ENCODE data around the gene FAM110A.

DNA sequence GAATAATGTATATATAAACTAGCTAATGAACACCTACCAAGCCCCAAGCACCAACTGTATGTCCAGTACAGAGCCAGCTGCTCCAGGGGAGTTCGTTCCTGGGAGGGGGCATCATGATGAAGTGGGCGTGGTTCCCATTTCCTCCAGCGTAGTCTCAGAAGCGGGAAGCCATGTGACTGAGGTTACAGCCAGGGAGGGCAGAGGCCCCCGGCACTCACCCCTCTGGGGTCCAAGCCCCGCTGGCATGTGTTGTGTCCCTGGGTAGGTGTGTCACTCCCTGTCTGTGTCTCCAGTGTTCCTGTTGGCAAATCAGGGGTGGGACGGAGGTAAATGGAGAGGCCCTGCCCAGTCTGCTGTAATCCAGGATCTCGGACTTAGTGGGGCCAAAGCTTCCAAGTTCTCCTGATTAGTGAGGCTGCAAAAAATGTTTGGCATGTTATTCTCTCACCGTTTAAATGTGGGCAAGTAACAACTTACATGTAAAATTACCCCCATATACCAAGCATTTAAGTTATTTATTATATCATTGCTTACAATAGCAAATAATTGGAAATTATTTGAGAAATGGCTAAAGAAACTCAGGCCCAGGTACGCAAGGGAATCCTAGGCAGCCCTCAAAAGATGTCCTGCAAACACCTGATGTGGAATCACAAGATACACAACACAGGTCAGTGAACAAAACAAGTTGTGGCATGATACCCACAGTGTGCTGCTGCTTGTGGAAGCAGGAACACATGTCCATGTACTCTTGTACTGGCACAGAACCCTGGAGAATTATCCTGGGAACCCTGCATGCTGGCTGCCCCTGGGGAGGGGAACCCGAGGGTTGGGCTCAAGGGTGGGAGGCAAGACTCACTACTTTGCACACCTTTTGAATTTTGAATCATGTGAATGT, 22.2 kb downstream of the FAM110A start:
- TF ChIP-seq POLR2AphosphoS5 (IDR thresholded peaks at IDR 0.05; ENCODE audit: low read depth, low read length), result no peak
- TF ChIP-seq POLR2A (IDR thresholded peaks at IDR 0.05; ENCODE audit: low read depth, low read length), result no peak
- TF ChIP-seq TAF1 (IDR thresholded peaks at IDR 0.05; ENCODE audit: borderline replicate concordance, low read depth, low read length), result no peak
